ENCODE data around the gene PVALEF.

- no peak for TF ChIP-seq CTCF (IDR thresholded peaks at IDR 0.05)
- TF ChIP-seq POLR2A (IDR thresholded peaks at IDR 0.05), result no peak
These were observed 27.2 kb downstream of the PVALEF start for GRCh38 chr17:81192386-81193050.
